Right lobe of liver (tissue), 6 donors: Measurements from ENCODE around the gene SMCR8. TPM values are rescaled to one million over a fixed set of nuclear protein-coding genes. Genes with fewer than 3 reads are reported as not detected.

Experiments used
- ATAC-seq, 4 donors: fragments of 200-7000 bp; cut with Tn5 transposase; one replicate each; pipeline ENCODE4 v1.9.1; 2020; ENCODE audit warnings: mild to moderate bottlenecking in 4 of 4, moderate library complexity in 4 of 4
- DNase-seq, 3 donors: peaks; one replicate each; pipeline ENCODE4 v3.0.0-alpha.2; 2020
- H3K27ac ChIP-seq, 3 donors: fragments of 200-600 bp; one replicate each; pipeline ENCODE4 v1.8.0; 2022
- H3K27me3 ChIP-seq, 2 donors: fragments of 200-600 bp; one replicate each; pipeline ENCODE4 v1.8.0; 2022
- H3K36me3 ChIP-seq, 4 donors: fragments of 200-600 bp; sonication (generic) in 1 of 4; one replicate each; pipeline versions ENCODE4 v1.5.1 to v1.8.0; 2017 to 2022; ENCODE audit warnings: control low read depth in 1 of 4
- H3K4me1 ChIP-seq, 4 donors: fragments of 200-600 bp; sonication (generic) in 1 of 4; one replicate each; pipeline versions ENCODE4 v1.5.1 to v1.8.0; 2017 to 2022; ENCODE audit warnings: control low read depth in 1 of 4
- H3K4me3 ChIP-seq, 3 donors: fragments of 200-600 bp; one replicate each; pipeline ENCODE4 v1.8.0; 2022
- H3K9me3 ChIP-seq, 4 donors: fragments of 200-600 bp; sonication (generic) in 1 of 4; one replicate each; pipeline versions ENCODE4 v1.5.1 to v1.8.0; 2017 to 2022; ENCODE audit warnings: control low read depth in 1 of 4
- POLR2A ChIP-seq: fragments of 450-650 bp; IDR thresholded peaks from one replicate; pipeline ENCODE4 v1.6.1; 2017; ENCODE audit warnings: antibody characterized with exemption, mild to moderate bottlenecking
- WGBS: methylation state at CpG from one replicate; pipeline ENCODE4 v1.1.6; 2018; ENCODE audit warnings: low coverage, low lambda C conversion rate; ENCODE audit not compliant: insufficient coverage; ENCODE audit errors: missing lambda C conversion rate; 5-methylcytosine and 5-hydroxymethylcytosine counted together
- intact Hi-C, 2 donors: fragments of 100-400 bp; cut with DNase I; formaldehyde crosslinking; loops; one replicate each; pipeline versions ENCODE4 v1.11.2 to v1.14.1; 2022
- total RNA-seq, 6 experiments: library from RNA; depleted of rRNA in 2 of 6; stranded (reverse); fragments of >200 nt in 2 of 6; fragmentation: NEBNext Ultra II Directional in 3 of 6; extraction: Animal tissue kit (Norgen Biotek cat#: 25700) in 3 of 6; gene quantifications; one replicate each; pipeline versions ENCODE4 v1.1.0 to v1.2.4, GENCODE V29; 2016 to 2023
- TF ChIP-seq, protein P1 (sequence below), 4 donors: fragments of 200-600 bp in 3 of 4; fragments of 450-650 bp in 1 of 4; IDR thresholded peaks; one replicate each; pipeline versions ENCODE4 v1.5.1 to v1.8.0; 2016 to 2022; ENCODE audit warnings: antibody characterized with exemption in 4 of 4, mild to moderate bottlenecking in 2 of 4
- donor health status: DM: no; HTN: yes; CAD: no.
- donor health status: DM: no; HTN: no; CAD: no.
- donor health status: DM: no; HTN: no; CAD: no.
- donor health status: DM: no; HTN: yes; CAD: no.
- donor health status: DM: no; HTN: yes; CAD: no.

SMCR8 gene
- total RNA-seq, 6 experiments from 2014 or later: 4.2 to 7.9 (median 6.4) TPM

DNA sequence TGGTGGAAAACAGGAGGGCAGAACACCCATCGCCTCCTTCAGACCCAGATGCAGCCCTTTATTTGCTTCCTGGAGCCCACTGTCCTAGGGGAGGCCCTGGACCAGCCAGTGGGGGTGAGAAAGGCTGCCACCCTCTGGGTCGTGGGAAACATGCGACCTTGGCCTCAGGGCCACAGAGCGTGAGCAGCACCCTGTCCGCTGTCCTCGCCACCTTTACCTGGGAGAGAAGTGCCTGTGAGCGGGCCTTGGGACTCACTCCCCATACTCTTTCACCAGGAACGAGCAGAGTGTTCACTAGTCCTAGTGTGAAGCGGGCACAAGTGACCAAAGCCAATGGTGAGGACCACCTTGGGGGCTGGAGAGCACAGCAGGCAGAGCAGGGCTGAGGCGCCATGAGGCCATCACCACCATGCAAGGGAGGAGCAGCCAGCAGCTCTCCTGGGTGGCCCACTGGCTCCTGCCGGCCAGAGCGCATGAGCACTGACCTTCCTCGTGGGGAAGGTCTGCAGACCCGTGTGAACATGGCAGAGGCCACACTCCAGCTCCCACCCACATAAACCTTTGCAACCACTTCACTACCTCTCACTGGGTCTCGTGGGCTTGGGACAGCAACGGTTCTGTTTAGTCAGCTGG, 8.5 kb downstream of the SMCR8 start:
- no peaks in the 10 kb centered on the region for H3K27me3 ChIP-seq
- no peak overlapping the region for H3K27ac ChIP-seq
- ATAC-seq (peak in 2 of 4 donors; percentile 17 to 21), DNase-seq (no peak)
- H3K9me3 ChIP-seq: no peaks in the 10 kb centered on the region
- peaks cover 0 to 33% (median 9%) of the 10 kb centered on the region in 4 donors for H3K36me3 ChIP-seq
- WGBS: no CpG with 5 or more reads among the region's 16 CpGs
- peaks cover 0 to 5% (median 0%) of the 10 kb centered on the region in 4 donors for H3K4me1 ChIP-seq
- H3K4me3 ChIP-seq: no peak overlapping the region
- intact Hi-C loops: no loop called here
- no peak for TF ChIP-seq POLR2A
- TF ChIP-seq, protein P1, sequence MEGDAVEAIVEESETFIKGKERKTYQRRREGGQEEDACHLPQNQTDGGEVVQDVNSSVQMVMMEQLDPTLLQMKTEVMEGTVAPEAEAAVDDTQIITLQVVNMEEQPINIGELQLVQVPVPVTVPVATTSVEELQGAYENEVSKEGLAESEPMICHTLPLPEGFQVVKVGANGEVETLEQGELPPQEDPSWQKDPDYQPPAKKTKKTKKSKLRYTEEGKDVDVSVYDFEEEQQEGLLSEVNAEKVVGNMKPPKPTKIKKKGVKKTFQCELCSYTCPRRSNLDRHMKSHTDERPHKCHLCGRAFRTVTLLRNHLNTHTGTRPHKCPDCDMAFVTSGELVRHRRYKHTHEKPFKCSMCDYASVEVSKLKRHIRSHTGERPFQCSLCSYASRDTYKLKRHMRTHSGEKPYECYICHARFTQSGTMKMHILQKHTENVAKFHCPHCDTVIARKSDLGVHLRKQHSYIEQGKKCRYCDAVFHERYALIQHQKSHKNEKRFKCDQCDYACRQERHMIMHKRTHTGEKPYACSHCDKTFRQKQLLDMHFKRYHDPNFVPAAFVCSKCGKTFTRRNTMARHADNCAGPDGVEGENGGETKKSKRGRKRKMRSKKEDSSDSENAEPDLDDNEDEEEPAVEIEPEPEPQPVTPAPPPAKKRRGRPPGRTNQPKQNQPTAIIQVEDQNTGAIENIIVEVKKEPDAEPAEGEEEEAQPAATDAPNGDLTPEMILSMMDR (IDR thresholded peaks at IDR 0.05): no peak

DNA sequence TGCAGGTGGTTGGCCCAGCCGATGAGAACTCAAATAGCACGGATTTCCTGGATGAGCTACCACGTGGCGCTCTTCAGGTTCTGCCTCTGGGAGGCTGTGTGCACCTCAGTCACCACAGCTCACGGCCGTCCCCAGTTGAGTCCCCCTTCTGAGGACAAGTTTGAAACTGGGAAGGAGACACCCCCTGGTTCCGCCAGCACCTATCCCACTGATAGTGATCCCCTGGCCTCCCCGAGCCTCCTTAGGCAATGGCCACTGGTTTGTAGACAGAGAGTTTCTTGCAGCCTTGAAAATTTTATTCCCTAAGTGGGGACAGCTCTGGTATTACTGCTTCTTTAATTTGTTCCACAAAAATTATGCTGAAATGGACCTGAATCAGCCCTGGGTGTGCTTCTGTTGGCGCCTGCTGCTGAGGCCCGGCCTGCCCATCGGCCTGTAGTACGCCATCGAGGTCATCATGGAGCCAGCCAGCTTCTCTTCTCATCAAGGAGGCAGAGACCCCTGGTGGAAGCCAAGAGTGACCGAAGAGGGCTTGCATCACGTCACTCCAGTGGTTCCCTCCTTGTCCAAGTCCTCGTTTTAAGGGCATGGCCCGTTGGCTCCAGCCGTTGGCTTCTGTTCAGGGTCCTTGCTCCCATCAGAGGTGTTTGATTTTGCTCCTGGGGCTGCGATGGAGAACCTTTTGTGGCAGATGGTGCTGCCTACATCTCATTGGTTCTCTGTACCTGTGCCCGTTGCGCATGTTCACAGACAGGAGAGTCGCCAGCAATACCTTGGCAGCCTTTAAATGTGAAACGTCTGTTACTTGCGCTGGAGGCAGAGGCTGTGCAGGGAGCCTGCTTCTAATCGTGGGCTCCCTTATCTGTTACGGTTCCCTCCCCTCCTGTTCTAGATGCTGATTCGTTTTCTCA, 9.3 kb downstream of the SMCR8 start:
- intact Hi-C loops: no loop called here
- H3K27ac ChIP-seq: no peak overlapping the region
- peaks cover 0 to 5% (median 0%) of the 10 kb centered on the region in 4 donors for H3K4me1 ChIP-seq
- 44% methylated on average over 10 of the region's 27 CpGs for WGBS
- no peak for DNase-seq
- no peak overlapping the region for H3K4me3 ChIP-seq
- H3K27me3 ChIP-seq: no peaks in the 10 kb centered on the region
- peaks cover 0 to 40% (median 15%) of the 10 kb centered on the region in 4 donors for H3K36me3 ChIP-seq
- no peaks in the 10 kb centered on the region for H3K9me3 ChIP-seq
- ATAC-seq: peak in 3 of 4 donors; percentile 16 to 28 (median 25)
- TF ChIP-seq POLR2A: no peak
- TF ChIP-seq, protein P1 (IDR thresholded peaks at IDR 0.05): no peak

DNA sequence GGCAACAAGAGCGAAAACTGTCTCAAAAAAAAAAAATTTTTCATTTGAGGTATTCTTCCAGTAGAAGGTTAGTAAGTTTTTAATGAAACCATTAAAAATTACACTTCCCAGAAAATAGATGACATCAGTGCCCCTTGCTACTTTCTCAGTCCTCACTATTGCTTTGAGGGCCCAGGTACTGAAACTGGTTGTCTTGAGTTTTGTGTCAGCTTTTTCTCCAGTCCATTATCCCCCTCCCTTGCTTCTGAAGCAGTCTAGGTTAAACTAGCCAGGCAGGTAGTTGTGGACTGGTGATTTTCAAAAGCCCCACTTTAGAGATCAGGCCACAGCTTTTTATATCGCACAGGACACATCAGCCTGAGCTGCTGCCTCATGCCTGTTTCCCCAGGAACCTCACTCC, 10.9 kb downstream of the SMCR8 start:
- ATAC-seq (no peak), DNase-seq (no peak)
- intact Hi-C loops: no loop called here
- Histone ChIP-seq H3K9me3 (no peaks in the 10 kb centered on the region), H3K36me3 (peaks cover 0 to 57% (median 23%) of the 10 kb centered on the region in 4 donors), H3K27ac (no peak overlapping the region), H3K4me3 (no peak overlapping the region), H3K27me3 (no peaks in the 10 kb centered on the region), H3K4me1 (no peaks in the 10 kb centered on the region)
- 100% methylated on average over 1 of the region's 2 CpGs for WGBS
- TF ChIP-seq, protein P1 (IDR thresholded peaks at IDR 0.05): no peak
- no peak for TF ChIP-seq POLR2A

DNA sequence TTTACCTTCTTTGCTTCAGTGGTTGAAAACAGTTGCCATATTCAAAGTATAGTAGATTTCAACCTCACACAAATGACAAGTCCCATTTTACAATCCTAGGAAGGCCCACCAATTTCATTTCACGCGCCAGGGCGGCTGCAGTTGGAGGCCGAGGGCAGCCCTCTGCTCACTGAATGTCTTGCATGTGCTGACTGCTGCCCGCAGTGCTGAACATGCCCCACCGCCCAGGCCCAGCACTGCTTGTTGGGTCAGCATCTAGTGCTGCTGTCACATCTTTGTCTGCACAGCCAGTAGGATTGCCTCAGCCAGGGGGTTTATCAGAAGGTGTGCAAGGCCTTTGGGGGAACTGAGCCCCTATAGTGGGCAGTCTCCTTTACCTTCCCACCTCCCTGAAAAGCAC, 11.5 kb downstream of the SMCR8 start:
- peak in 1 of 4 donors; percentile 2 for ATAC-seq
- Histone ChIP-seq H3K4me1 (no peaks in the 10 kb centered on the region), H3K27ac (no peak overlapping the region), H3K27me3 (no peaks in the 10 kb centered on the region), H3K36me3 (peaks cover 0 to 62% (median 25%) of the 10 kb centered on the region in 4 donors), H3K4me3 (no peak overlapping the region), H3K9me3 (no peaks in the 10 kb centered on the region)
- TF ChIP-seq, protein P1 (IDR thresholded peaks at IDR 0.05): no peak
- TF ChIP-seq POLR2A: no peak
- 85% methylated on average over 5 of the region's 6 CpGs for WGBS
- no peak for DNase-seq
- intact Hi-C loops: no loop called here
